H1 (cell line): Measurements from ENCODE around the gene UBA5. TPM values are rescaled to one million over a fixed set of nuclear protein-coding genes. Genes with fewer than 3 reads are reported as not detected.

Source experiments
- polyA plus RNA-seq, 7 experiments: library from polyadenylated mRNA; depleted of rRNA in 3 of 7; stranded (reverse) in 5 of 7; unstranded in 2 of 7; fragments of >200 nt in 5 of 7; fragments of 200-250 nt in 2 of 7; gene quantifications; 1 replicate in 5 of 7; 2 replicates in 1 of 7; 4 replicates in 1 of 7; pipeline versions ENCODE4 v1.2.1 to v1.2.3, GENCODE V29; 2011 to 2013; ENCODE audit warnings: missing spikeins in 2 of 7, mixed read lengths in 2 of 7
- total RNA-seq: library from RNA; stranded (reverse); fragmentation: NEBNext Ultra II Directional; extraction: Animal tissue kit (Norgen Biotek cat#: 25700); gene quantifications from 2 replicates; pipeline ENCODE4 v1.2.1, GENCODE V29; 2021
- TF ChIP-seq, protein P1 (sequence below): fragments of 300-600 bp; sonication (generic); IDR thresholded peaks from 2 replicates; pipeline ENCODE4 v1.7.1; 2012; ENCODE audit warnings: low read length, moderate library complexity, mild to moderate bottlenecking, inconsistent platforms; ENCODE audit not compliant: insufficient replicate concordance

The UBA5 gene
- total and polyA plus RNA-seq, 2 of the 8 experiments (the other 6 are each of a cell fraction or from before 2014, with no cell fraction given) = 11.0 to 28.0 TPM

DNA sequence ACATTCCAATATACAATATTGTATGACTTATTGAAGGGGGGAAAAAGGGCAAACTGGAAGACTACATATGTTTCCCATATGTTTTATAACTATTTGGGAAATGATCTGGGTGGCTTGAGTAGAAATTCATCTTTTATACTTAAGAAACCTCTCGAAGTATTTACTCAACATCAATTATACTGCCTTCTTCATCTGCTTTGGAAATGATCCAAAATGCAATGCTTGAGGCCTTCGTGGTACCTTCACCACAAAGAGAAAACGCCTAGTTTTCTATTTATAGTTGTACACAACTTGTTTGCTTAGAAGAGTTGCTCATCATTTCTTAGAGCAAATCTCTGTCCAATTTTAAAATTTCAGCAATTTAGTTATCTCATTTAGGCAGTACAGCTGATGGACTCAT, 44.2 kb upstream of the UBA5 start (continued):
- TF ChIP-seq, protein P1, sequence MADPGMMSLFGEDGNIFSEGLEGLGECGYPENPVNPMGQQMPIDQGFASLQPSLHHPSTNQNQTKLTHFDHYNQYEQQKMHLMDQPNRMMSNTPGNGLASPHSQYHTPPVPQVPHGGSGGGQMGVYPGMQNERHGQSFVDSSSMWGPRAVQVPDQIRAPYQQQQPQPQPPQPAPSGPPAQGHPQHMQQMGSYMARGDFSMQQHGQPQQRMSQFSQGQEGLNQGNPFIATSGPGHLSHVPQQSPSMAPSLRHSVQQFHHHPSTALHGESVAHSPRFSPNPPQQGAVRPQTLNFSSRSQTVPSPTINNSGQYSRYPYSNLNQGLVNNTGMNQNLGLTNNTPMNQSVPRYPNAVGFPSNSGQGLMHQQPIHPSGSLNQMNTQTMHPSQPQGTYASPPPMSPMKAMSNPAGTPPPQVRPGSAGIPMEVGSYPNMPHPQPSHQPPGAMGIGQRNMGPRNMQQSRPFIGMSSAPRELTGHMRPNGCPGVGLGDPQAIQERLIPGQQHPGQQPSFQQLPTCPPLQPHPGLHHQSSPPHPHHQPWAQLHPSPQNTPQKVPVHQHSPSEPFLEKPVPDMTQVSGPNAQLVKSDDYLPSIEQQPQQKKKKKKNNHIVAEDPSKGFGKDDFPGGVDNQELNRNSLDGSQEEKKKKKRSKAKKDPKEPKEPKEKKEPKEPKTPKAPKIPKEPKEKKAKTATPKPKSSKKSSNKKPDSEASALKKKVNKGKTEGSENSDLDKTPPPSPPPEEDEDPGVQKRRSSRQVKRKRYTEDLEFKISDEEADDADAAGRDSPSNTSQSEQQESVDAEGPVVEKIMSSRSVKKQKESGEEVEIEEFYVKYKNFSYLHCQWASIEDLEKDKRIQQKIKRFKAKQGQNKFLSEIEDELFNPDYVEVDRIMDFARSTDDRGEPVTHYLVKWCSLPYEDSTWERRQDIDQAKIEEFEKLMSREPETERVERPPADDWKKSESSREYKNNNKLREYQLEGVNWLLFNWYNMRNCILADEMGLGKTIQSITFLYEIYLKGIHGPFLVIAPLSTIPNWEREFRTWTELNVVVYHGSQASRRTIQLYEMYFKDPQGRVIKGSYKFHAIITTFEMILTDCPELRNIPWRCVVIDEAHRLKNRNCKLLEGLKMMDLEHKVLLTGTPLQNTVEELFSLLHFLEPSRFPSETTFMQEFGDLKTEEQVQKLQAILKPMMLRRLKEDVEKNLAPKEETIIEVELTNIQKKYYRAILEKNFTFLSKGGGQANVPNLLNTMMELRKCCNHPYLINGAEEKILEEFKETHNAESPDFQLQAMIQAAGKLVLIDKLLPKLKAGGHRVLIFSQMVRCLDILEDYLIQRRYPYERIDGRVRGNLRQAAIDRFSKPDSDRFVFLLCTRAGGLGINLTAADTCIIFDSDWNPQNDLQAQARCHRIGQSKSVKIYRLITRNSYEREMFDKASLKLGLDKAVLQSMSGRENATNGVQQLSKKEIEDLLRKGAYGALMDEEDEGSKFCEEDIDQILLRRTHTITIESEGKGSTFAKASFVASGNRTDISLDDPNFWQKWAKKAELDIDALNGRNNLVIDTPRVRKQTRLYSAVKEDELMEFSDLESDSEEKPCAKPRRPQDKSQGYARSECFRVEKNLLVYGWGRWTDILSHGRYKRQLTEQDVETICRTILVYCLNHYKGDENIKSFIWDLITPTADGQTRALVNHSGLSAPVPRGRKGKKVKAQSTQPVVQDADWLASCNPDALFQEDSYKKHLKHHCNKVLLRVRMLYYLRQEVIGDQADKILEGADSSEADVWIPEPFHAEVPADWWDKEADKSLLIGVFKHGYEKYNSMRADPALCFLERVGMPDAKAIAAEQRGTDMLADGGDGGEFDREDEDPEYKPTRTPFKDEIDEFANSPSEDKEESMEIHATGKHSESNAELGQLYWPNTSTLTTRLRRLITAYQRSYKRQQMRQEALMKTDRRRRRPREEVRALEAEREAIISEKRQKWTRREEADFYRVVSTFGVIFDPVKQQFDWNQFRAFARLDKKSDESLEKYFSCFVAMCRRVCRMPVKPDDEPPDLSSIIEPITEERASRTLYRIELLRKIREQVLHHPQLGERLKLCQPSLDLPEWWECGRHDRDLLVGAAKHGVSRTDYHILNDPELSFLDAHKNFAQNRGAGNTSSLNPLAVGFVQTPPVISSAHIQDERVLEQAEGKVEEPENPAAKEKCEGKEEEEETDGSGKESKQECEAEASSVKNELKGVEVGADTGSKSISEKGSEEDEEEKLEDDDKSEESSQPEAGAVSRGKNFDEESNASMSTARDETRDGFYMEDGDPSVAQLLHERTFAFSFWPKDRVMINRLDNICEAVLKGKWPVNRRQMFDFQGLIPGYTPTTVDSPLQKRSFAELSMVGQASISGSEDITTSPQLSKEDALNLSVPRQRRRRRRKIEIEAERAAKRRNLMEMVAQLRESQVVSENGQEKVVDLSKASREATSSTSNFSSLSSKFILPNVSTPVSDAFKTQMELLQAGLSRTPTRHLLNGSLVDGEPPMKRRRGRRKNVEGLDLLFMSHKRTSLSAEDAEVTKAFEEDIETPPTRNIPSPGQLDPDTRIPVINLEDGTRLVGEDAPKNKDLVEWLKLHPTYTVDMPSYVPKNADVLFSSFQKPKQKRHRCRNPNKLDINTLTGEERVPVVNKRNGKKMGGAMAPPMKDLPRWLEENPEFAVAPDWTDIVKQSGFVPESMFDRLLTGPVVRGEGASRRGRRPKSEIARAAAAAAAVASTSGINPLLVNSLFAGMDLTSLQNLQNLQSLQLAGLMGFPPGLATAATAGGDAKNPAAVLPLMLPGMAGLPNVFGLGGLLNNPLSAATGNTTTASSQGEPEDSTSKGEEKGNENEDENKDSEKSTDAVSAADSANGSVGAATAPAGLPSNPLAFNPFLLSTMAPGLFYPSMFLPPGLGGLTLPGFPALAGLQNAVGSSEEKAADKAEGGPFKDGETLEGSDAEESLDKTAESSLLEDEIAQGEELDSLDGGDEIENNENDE = no peak
